K562 (cell line): ENCODE measurements around the gene SMG7. TPM values are rescaled to one million over a fixed set of nuclear protein-coding genes. Genes with fewer than 3 reads are reported as not detected.

Experiments used
- ATAC-seq: fragments of 200-7000 bp; cut with Tn5 transposase; 3 replicates; pipeline ENCODE4 v1.9.1; 2020; ENCODE audit warnings: moderate library complexity
- BruUV-seq: library from RNA; stranded (reverse); fragments of 400-500 nt; replicated peaks from 2 replicates; lab custom pipeline; 2021; lab: Mats Ljungman, UMichigan
- CTCF ChIA-PET: fragments of 300-600 bp; formaldehyde crosslinking; extraction: SDS; loops from one replicate; lab custom pipeline; 2021; ENCODE audit warnings: low intra/inter-chr PET ratio; lab: Yijun Ruan, JAX
- POLR2A ChIA-PET: fragments of 300-600, 350-650 bp; sonication (Branson Sonifier 250); formaldehyde crosslinking; extraction: SDS; loops from one replicate; lab custom pipeline; 2021; ENCODE audit warnings: antibody characterized with exemption, inconsistent platforms; lab: Yijun Ruan, JAX
- DNase-seq, 4 experiments: peaks; one replicate each; pipeline versions ENCODE4 v3.0.0 to v3.0.0-alpha.2; 2011 to 2018; ENCODE audit warnings: low spot score in 3 of 4, mixed read lengths in 3 of 4; ENCODE audit errors: extremely low read depth in 1 of 4
- FAIRE-seq: peaks from 2 replicates; lab custom pipeline; 2011; peaks lifted over from hg19 to GRCh38; lab: Jason Lieb, UNC
- H2AFZ ChIP-seq: 2 replicates; pipeline ENCODE4 v1.6.0; 2011; ENCODE audit warnings: low read depth, low read length, control low read depth, inconsistent platforms
- H3K27ac ChIP-seq: fragments of 200-600 bp; 3 replicates; pipeline ENCODE4 v1.8.0; 2011; ENCODE audit warnings: low read depth, mild to moderate bottlenecking, control low read depth, inconsistent platforms, low read length, moderate library complexity, mixed read lengths; ENCODE audit errors: extremely low read depth
- H3K27me3 ChIP-seq, 2 experiments: fragments of 300-600 bp in 1 of 2; 2 replicates in 1 of 2; 3 replicates in 1 of 2; pipeline versions ENCODE4 v1.6.0 to v1.8.0; 2011; ENCODE audit warnings: inconsistent platforms in 2 of 2, low read length in 2 of 2, mild to moderate bottlenecking in 1 of 2, mixed read lengths in 1 of 2, moderate library complexity in 1 of 2; ENCODE audit not compliant: control insufficient read depth in 2 of 2, insufficient read depth in 2 of 2
- H3K36me3 ChIP-seq: fragments of 300-600 bp; 3 replicates; pipeline ENCODE4 v1.8.0; 2011; ENCODE audit warnings: mild to moderate bottlenecking, low read length, inconsistent platforms; ENCODE audit not compliant: control insufficient read depth, insufficient read depth
- H3K4me1 ChIP-seq, 2 experiments: fragments of 200-600 bp in 1 of 2; replicated peaks in 1 of 2; 2 replicates in 1 of 2; 3 replicates in 1 of 2; pipeline versions ENCODE4 v1.5.1 to v1.8.0; 2011; ENCODE audit warnings: inconsistent platforms in 2 of 2, low read length in 2 of 2, mild to moderate bottlenecking in 1 of 2, mixed read lengths in 1 of 2, moderate library complexity in 1 of 2; ENCODE audit not compliant: control insufficient read depth in 2 of 2, insufficient read depth in 2 of 2
- H3K4me2 ChIP-seq: 2 replicates; pipeline ENCODE4 v1.6.1; 2011; ENCODE audit warnings: low read length, control low read depth, inconsistent platforms, mixed read lengths; ENCODE audit not compliant: insufficient read depth
- H3K4me3 ChIP-seq: fragments of 200-600 bp; sonication (generic), shearing (Covaris generic); 2 replicates; pipeline ENCODE4 v1.5.1; 2016; ENCODE audit warnings: control low read depth, inconsistent platforms
- H3K79me2 ChIP-seq: fragments of 200-600 bp; 3 replicates; pipeline ENCODE4 v1.8.0; 2011; ENCODE audit warnings: low read length, inconsistent platforms; ENCODE audit not compliant: control insufficient read depth, insufficient read depth
- H3K9ac ChIP-seq, 2 experiments: 2 replicates each; pipeline versions ENCODE4 v1.6.0 to v1.6.1; 2011; ENCODE audit warnings: low read depth in 2 of 2, low read length in 2 of 2, control low read depth in 1 of 2, inconsistent platforms in 1 of 2, mild to moderate bottlenecking in 1 of 2, mixed read lengths in 1 of 2; ENCODE audit not compliant: insufficient read depth in 1 of 2
- H3K9me1 ChIP-seq: one replicate; pipeline ENCODE4 v1.6.0; 2011; ENCODE audit warnings: inconsistent platforms, mild to moderate bottlenecking, low read length, moderate library complexity; ENCODE audit not compliant: control insufficient read depth, insufficient read depth
- H3K9me3 ChIP-seq: replicated peaks from 2 replicates; pipeline ENCODE4 v1.5.1; 2011; ENCODE audit warnings: low read depth, low read length, inconsistent platforms; ENCODE audit not compliant: control insufficient read depth, insufficient read depth
- H4K20me1 ChIP-seq: replicated peaks from 2 replicates; pipeline ENCODE4 v1.6.1; 2011; ENCODE audit warnings: low read length, inconsistent platforms, mixed read lengths; ENCODE audit not compliant: control insufficient read depth, insufficient read depth
- HNRNPK ChIP-seq: fragments of 200-400 bp; formaldehyde crosslinking; IDR thresholded peaks from one replicate; pipeline ENCODE4 v1.6.1; 2018; ENCODE audit warnings: mild to moderate bottlenecking, low read depth, low read length; ENCODE audit not compliant: poor library complexity, severe bottlenecking
- ZNF609 ChIP-seq: sonication (generic); formaldehyde crosslinking; IDR thresholded peaks from 2 replicates; pipeline ENCODE4 v1.8.1; 2023; ENCODE audit warnings: missing genetic modification reagents, mild to moderate bottlenecking, borderline replicate concordance
- WGBS: fragments of 100-300 bp; shearing (Covaris generic); methylation state at CpG from one replicate; pipeline ENCODE4 v1.1.6; 2016; ENCODE audit warnings: low coverage, mixed read lengths; ENCODE audit not compliant: insufficient coverage; ENCODE audit errors: missing lambda C conversion rate; 5-methylcytosine and 5-hydroxymethylcytosine counted together
- in situ Hi-C: fragments of 300-500 bp; cut with MboI; formaldehyde crosslinking; loops from 4 replicates; pipeline ENCODE4 v1.15.0; 2018; ENCODE audit warnings: inconsistent platforms, mixed read lengths
- intact Hi-C: fragments of 100-400 bp; cut with micrococcal nuclease; formaldehyde crosslinking; loops from 2 replicates; pipeline ENCODE4 v1.14.2; 2022
- polyA plus RNA-seq, 8 experiments: library from polyadenylated mRNA; depleted of rRNA in 4 of 8; stranded (reverse) in 5 of 8; unstranded in 3 of 8; fragments of >200 nt; fragmentation: Nextera tagmentation in 2 of 8; fragmentation: Illumina TruSeq in 1 of 8; extraction: Ambion mirVana in 2 of 8; extraction: Trizol in 1 of 8; gene quantifications; 2 replicates each; pipeline versions ENCODE4 v1.2.1 to v1.2.3, GENCODE V29; 2011 to 2014; ENCODE audit warnings: inconsistent platforms in 1 of 8, missing spikeins in 1 of 8
- total RNA-seq, 7 experiments: library from RNA; depleted of rRNA in 6 of 7; stranded (reverse); fragments of >200 nt in 6 of 7; fragmentation: Illumina TruSeq in 2 of 7; extraction: Trizol in 2 of 7; gene quantifications; 2 replicates each; pipeline versions ENCODE4 v1.2.1 to v1.2.3, GENCODE V29; 2011 to 2021; ENCODE audit warnings: low replicate concordance in 1 of 7

SMG7 gene
- total and polyA plus RNA-seq, 9 of the 15 experiments (the other 6 are each of a cell fraction or from before 2014, with no cell fraction given) = 12.4 to 74.6 (median 29.0) TPM

GRCh38 chr1:183520379-183520778 lies 48.1 kb downstream of the SMG7 start:
- Histone ChIP-seq H3K27me3 (no peaks in the 10 kb centered on the region), H3K4me3 (no peak overlapping the region), H3K4me1 (no peaks in the 10 kb centered on the region), H2AFZ (no peak overlapping the region), H3K4me2 (no peak overlapping the region), H3K9ac (no peak overlapping the region), H3K9me3 (no peaks in the 10 kb centered on the region), H3K27ac (no peak overlapping the region), H4K20me1 (no peaks in the 10 kb centered on the region), H3K36me3 (peaks cover 84% of the 10 kb centered on the region), H3K79me2 (no peaks in the 10 kb centered on the region), H3K9me1 (no peaks in the 10 kb centered on the region)
- intact Hi-C loops = no loop called here
- DNase-seq (no peak), ATAC-seq (no peak), FAIRE-seq (peak; percentile 11)
- BruUV-seq = no TSS peak
- 88% methylated on average over 1 of the region's 1 CpG for WGBS
- TF ChIP-seq ZNF609 (CRISPR knock-in tag) (no peak), HNRNPK (peak; percentile 15)
- in situ Hi-C loops = no loop called here
- CTCF ChIA-PET = no interaction called here
- POLR2A ChIA-PET = no interaction called here
